IMR-90 (cell line): ENCODE data around the gene KCNC2.

Experiments used
- CEBPB ChIP-seq: IDR thresholded peaks from 2 replicates; pipeline ENCODE4 v1.6.1; 2012; ENCODE audit warnings: low read depth, low read length, improper control_type of control experiment
- CHD1 ChIP-seq: IDR thresholded peaks from 2 replicates; pipeline ENCODE4 v1.6.1; 2012; ENCODE audit warnings: low read depth, low read length, improper control_type of control experiment
- FOS ChIP-seq: fragments of 150-350 bp; IDR thresholded peaks from 2 replicates; pipeline ENCODE4 v1.6.1; 2016; ENCODE audit warnings: low read depth, low read length
- MAFK ChIP-seq: IDR thresholded peaks from 2 replicates; pipeline ENCODE4 v1.6.1; 2012; ENCODE audit warnings: low read depth, low read length, improper control_type of control experiment
- MXI1 ChIP-seq: IDR thresholded peaks from 2 replicates; pipeline ENCODE4 v1.6.1; 2012; ENCODE audit warnings: low read depth, mild to moderate bottlenecking, low read length, moderate library complexity, borderline replicate concordance
- POLR2A ChIP-seq: IDR thresholded peaks from 2 replicates; pipeline ENCODE4 v1.6.1; 2012; ENCODE audit warnings: mild to moderate bottlenecking, low read depth, low read length
- RAD21 ChIP-seq: IDR thresholded peaks from 2 replicates; pipeline ENCODE4 v1.6.1; 2012; ENCODE audit warnings: low read length, improper control_type of control experiment
- RFX5 ChIP-seq: IDR thresholded peaks from 2 replicates; pipeline ENCODE4 v1.8.0; 2012; ENCODE audit warnings: low read depth, mild to moderate bottlenecking, low read length, moderate library complexity
- TF ChIP-seq, protein P1 (sequence below): fragments of 150-350 bp; IDR thresholded peaks from 2 replicates; pipeline ENCODE4 v1.6.1; 2017; ENCODE audit warnings: mild to moderate bottlenecking, antibody characterized with exemption, low read length, low read depth
- TF ChIP-seq, protein P2 (sequence below): conservative IDR thresholded peaks from 2 replicates; pipeline ENCODE4 v1.5.1; 2012; ENCODE audit warnings: mild to moderate bottlenecking, low read depth, low read length, improper control_type of control experiment
- TF ChIP-seq, protein P3 (sequence below): fragments of 150-350 bp; IDR thresholded peaks from 2 replicates; pipeline ENCODE4 v1.6.1; 2016; ENCODE audit warnings: low read depth, mild to moderate bottlenecking, low read length, moderate library complexity, borderline replicate concordance

DNA sequence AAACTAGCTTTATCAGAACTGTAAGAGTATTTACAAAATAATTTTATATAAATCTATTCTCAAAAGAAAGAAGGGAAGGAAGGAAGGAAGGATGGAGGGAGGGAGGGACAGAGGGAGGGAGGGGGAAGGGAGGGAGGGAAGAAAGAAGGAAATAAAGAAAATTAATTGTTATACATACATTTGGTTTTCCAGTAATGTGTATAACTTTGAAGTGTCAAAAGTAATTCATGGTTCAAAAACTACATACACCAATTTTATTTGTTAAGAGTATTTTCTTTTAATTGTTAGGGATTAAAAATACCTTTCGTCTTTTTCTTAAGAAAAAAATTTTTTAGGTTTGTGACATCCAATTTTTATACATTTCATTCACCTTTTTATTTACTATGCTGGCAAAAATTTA is 17.5 kb upstream of the KCNC2 start:
- TF ChIP-seq, protein P1, sequence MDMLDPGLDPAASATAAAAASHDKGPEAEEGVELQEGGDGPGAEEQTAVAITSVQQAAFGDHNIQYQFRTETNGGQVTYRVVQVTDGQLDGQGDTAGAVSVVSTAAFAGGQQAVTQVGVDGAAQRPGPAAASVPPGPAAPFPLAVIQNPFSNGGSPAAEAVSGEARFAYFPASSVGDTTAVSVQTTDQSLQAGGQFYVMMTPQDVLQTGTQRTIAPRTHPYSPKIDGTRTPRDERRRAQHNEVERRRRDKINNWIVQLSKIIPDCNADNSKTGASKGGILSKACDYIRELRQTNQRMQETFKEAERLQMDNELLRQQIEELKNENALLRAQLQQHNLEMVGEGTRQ = no peak
- TF ChIP-seq, protein P2, sequence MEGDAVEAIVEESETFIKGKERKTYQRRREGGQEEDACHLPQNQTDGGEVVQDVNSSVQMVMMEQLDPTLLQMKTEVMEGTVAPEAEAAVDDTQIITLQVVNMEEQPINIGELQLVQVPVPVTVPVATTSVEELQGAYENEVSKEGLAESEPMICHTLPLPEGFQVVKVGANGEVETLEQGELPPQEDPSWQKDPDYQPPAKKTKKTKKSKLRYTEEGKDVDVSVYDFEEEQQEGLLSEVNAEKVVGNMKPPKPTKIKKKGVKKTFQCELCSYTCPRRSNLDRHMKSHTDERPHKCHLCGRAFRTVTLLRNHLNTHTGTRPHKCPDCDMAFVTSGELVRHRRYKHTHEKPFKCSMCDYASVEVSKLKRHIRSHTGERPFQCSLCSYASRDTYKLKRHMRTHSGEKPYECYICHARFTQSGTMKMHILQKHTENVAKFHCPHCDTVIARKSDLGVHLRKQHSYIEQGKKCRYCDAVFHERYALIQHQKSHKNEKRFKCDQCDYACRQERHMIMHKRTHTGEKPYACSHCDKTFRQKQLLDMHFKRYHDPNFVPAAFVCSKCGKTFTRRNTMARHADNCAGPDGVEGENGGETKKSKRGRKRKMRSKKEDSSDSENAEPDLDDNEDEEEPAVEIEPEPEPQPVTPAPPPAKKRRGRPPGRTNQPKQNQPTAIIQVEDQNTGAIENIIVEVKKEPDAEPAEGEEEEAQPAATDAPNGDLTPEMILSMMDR = no peak
- no peak for TF ChIP-seq MAFK
- no peak for TF ChIP-seq POLR2A
- no peak for TF ChIP-seq CEBPB
- no peak for TF ChIP-seq CHD1
- TF ChIP-seq RAD21 = no peak
- TF ChIP-seq RFX5 = no peak
- no peak for TF ChIP-seq MXI1
- TF ChIP-seq FOS = no peak
- TF ChIP-seq, protein P3, sequence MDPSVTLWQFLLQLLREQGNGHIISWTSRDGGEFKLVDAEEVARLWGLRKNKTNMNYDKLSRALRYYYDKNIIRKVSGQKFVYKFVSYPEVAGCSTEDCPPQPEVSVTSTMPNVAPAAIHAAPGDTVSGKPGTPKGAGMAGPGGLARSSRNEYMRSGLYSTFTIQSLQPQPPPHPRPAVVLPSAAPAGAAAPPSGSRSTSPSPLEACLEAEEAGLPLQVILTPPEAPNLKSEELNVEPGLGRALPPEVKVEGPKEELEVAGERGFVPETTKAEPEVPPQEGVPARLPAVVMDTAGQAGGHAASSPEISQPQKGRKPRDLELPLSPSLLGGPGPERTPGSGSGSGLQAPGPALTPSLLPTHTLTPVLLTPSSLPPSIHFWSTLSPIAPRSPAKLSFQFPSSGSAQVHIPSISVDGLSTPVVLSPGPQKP = no peak
